HFFc6 (cell line): Measurements from ENCODE around the gene RETREG1. TPM values are rescaled to one million over a fixed set of nuclear protein-coding genes. Genes with fewer than 3 reads are reported as not detected.
A peak's percentile ranks its signal among the peaks of the same experiment; 100 is the strongest.
"Not testable (repeated sequence)": the region's sequence is repeated elsewhere in the genome, so short reads cannot be mapped to it uniquely, and the experiment has no call there.

ENCODE experiments used
- DNase-seq: peaks from one replicate; pipeline ENCODE4 v3.0.0-alpha.2; 2018
- H3K27ac Mint-ChIP-seq: 2 replicates; pipeline ENCODE4 v1.8.0; 2020; ENCODE audit warnings: mild to moderate bottlenecking, mixed read lengths
- H3K27me3 Mint-ChIP-seq: 2 replicates; pipeline ENCODE4 v1.8.0; 2021; ENCODE audit warnings: mild to moderate bottlenecking, moderate library complexity, mixed read lengths; ENCODE audit not compliant: insufficient read depth
- H3K36me3 Mint-ChIP-seq: 2 replicates; pipeline ENCODE4 v1.8.0; 2021; ENCODE audit warnings: low read depth, mixed read lengths
- H3K4me1 Mint-ChIP-seq: 2 replicates; pipeline ENCODE4 v1.8.0; 2020; ENCODE audit warnings: low read depth, mixed read lengths
- H3K4me3 Mint-ChIP-seq: 2 replicates; pipeline ENCODE4 v1.8.0; 2020; ENCODE audit warnings: mild to moderate bottlenecking, moderate library complexity, mixed read lengths
- H3K9me3 Mint-ChIP-seq: 2 replicates; pipeline ENCODE4 v1.8.0; 2020; ENCODE audit warnings: mild to moderate bottlenecking, mixed read lengths
- total RNA-seq, 6 experiments: library from RNA; stranded (reverse); fragmentation: NEBNext Ultra II Directional; extraction: Animal tissue kit (Norgen Biotek cat#: 25700); gene quantifications; 2 replicates in 1 of 6; 3 replicates in 5 of 6; pipeline ENCODE4 v1.2.3, GENCODE V29; 2021
- TF ChIP-seq, protein P1 (sequence below): fragments of 200-600 bp; sonication (generic); IDR thresholded peaks from 2 replicates; pipeline ENCODE4 v1.5.0; 2021; ENCODE audit warnings: antibody characterized with exemption, mild to moderate bottlenecking

Gene RETREG1
- total RNA-seq, 6 experiments from 2014 or later = 0.09 to 0.14 TPM; not detected in 4

DNA sequence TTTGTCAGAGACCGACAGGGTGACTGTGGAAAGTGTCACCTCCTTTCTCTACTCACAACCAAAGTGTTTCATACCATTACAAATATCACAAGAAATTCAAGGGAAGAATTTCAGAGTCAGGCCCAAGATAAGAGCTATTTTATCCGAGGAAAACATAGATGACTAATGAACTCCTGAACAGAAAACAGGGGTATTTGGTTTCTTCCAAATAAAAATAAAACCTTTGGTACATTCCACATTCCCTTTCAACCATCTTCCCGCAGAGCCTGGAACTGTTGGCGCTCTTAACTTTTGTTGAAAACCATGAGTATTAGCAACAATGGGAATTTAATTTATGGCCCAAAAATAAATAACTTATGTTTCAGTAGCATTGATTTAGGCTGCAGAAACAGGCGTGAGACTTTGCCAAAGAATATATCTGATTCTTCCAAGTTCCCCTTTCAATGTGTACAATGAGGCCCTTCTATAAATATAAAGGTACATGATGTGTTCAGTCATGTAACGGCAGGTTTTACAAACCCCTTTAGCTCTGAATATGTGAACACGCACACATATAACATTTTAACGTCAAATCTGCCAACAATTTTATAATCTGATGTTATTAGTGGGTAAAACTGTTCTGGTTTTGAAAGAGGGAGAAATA, 69.5 kb downstream of the RETREG1 start:
- no peak overlapping the region for H3K4me3 Mint-ChIP-seq
- no peaks in the 10 kb centered on the region for H3K9me3 Mint-ChIP-seq
- TF ChIP-seq, protein P1, sequence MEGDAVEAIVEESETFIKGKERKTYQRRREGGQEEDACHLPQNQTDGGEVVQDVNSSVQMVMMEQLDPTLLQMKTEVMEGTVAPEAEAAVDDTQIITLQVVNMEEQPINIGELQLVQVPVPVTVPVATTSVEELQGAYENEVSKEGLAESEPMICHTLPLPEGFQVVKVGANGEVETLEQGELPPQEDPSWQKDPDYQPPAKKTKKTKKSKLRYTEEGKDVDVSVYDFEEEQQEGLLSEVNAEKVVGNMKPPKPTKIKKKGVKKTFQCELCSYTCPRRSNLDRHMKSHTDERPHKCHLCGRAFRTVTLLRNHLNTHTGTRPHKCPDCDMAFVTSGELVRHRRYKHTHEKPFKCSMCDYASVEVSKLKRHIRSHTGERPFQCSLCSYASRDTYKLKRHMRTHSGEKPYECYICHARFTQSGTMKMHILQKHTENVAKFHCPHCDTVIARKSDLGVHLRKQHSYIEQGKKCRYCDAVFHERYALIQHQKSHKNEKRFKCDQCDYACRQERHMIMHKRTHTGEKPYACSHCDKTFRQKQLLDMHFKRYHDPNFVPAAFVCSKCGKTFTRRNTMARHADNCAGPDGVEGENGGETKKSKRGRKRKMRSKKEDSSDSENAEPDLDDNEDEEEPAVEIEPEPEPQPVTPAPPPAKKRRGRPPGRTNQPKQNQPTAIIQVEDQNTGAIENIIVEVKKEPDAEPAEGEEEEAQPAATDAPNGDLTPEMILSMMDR = no peak
- no peaks in the 10 kb centered on the region for H3K36me3 Mint-ChIP-seq
- H3K27me3 Mint-ChIP-seq = peaks cover 11% of the 10 kb centered on the region
- no peak for DNase-seq
- H3K27ac Mint-ChIP-seq = no peak overlapping the region
- peaks cover 32% of the 10 kb centered on the region for H3K4me1 Mint-ChIP-seq

DNA sequence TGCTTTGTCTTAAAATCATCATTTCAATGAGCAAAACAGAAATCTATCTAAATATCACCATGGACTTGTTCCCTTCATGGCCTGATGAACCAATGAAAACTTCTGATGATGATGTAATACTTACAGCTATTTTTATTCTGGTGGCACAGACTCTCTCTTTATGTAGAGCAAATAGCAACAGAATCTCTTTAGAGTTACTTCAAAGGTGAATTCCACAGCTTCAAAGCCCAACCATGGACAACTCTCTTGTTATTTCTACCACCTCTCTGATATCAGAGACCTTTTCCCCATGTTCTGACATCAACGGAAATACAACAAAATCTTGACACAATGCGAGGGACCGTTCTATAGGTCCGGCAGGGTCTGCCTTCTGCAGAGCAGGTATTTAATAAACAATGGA, 70.1 kb downstream of the RETREG1 start:
- Mint-ChIP-seq H3K4me3 (no peak overlapping the region), H3K27me3 (peaks cover 8% of the 10 kb centered on the region), H3K27ac (no peak overlapping the region), H3K9me3 (no peaks in the 10 kb centered on the region), H3K36me3 (no peaks in the 10 kb centered on the region), H3K4me1 (peaks cover 32% of the 10 kb centered on the region)
- no peak for DNase-seq
- TF ChIP-seq, protein P1 = no peak

DNA sequence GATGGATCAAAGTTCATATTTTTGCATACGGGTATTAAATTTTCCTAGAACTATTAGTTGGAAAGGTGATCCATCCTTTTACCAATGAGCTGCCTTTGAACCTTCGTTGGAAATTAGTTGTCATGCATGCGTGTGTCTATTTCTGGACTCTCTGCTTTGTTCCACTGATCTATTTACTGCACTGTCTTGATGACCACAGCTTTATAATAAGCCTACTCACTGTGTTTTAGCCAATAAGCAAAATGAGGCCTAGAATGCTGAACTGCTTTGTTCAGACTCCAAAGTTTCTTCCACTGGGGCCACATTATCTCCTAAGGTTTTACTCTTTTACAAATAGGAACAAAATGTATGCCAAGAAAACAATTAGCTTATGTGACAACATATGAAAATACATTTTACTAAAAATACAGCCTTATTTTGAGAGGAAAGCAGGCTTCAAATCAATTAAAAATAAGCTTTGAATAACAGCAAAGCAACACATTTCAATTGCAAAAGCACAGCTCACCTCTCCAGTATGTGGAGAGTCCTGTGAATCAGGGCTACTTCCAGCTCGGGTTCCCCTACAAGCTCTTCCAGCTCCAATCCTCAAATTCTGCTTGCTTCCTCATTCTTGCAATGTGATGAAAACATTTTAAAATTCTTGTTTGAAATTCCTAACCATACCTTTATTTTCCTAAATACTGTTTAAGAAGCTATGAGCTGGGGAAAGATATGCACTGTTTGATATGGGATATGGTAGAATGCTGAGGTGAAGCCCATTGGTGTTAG, 72.0 kb downstream of the RETREG1 start:
- Mint-ChIP-seq H3K36me3 (no peaks in the 10 kb centered on the region), H3K4me1 (peaks cover 37% of the 10 kb centered on the region), H3K9me3 (no peaks in the 10 kb centered on the region), H3K27ac (no peak overlapping the region), H3K27me3 (no peaks in the 10 kb centered on the region), H3K4me3 (no peak overlapping the region)
- no peak for DNase-seq
- TF ChIP-seq, protein P1 = no peak

DNA sequence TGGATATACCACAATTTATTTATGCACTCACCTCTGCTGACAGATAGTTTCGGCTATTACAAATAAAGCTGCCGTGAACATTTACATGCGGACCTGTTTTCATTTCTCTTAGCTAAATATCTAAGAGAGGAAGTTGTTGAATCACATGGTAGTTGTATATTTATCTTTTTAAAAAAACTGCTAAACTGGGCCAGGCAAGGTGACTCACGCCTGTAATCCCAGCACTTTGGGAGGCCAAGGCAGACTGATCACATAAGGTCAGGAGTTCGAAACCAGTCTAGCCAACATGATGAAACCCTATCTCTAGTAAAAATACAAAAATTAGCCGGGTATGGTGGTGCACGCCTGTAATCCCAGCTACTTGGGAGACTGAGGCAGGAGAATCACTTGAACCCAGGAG, 73.6 kb downstream of the RETREG1 start:
- peaks cover 45% of the 10 kb centered on the region for H3K4me1 Mint-ChIP-seq
- H3K9me3 Mint-ChIP-seq, H3K36me3 Mint-ChIP-seq, H3K4me3 Mint-ChIP-seq, H3K27ac Mint-ChIP-seq, H3K27me3 Mint-ChIP-seq: not testable (repeated sequence)
- DNase-seq = peak; percentile 42

DNA sequence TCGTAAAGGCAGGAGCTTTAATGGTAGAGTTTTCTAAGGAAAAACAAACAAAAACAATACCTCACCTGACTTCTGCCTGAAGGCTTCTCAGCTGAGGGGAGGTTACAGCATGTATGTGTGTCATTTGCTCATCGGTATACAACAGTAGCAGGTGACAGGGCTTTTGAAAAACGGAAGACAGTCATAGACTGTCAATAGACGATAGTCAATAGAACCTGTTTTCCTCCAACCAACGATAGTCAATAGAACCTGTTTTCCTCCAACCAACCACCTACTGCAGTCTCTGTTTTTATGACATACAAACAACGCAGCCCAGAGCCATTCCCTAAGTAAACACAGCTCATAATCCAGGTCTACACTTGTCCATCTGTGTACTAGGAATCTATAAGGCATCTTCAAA, 74.6 kb downstream of the RETREG1 start:
- no peak overlapping the region for H3K27ac Mint-ChIP-seq
- H3K9me3 Mint-ChIP-seq = no peaks in the 10 kb centered on the region
- DNase-seq = no peak
- H3K27me3 Mint-ChIP-seq = no peaks in the 10 kb centered on the region; the same call in 1 of the 2 replicates
- H3K4me3 Mint-ChIP-seq = no peak overlapping the region
- peaks cover 46% of the 10 kb centered on the region for H3K4me1 Mint-ChIP-seq
- no peaks in the 10 kb centered on the region for H3K36me3 Mint-ChIP-seq
- TF ChIP-seq, protein P1 = no peak

DNA sequence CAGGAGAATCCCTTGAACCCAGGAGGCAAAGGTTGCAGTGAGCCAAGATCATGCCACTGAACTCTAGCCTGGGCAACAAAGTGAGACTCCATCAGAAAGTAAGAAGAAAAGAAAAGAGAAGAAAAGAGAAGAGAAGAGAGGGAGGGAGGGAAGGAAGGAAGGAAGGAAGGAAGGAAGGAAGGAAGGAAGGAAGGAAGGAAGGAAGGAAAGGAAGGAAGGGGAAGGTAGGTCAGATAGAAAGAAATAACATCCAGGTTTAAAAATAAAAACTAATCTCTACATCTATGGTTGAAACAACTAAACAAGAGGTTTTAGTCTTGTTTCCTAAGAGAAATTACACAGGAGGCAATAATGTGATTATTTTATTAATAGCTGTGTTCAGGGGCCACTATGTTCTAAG, 75.2 kb downstream of the RETREG1 start:
- not testable (repeated sequence) for H3K4me3 Mint-ChIP-seq, H3K27ac Mint-ChIP-seq, H3K36me3 Mint-ChIP-seq, H3K27me3 Mint-ChIP-seq, H3K9me3 Mint-ChIP-seq, DNase-seq
- peaks cover 47% of the 10 kb centered on the region for H3K4me1 Mint-ChIP-seq
